ENCODE data around the gene ST6GAL2.

Gene ST6GAL2

DNA sequence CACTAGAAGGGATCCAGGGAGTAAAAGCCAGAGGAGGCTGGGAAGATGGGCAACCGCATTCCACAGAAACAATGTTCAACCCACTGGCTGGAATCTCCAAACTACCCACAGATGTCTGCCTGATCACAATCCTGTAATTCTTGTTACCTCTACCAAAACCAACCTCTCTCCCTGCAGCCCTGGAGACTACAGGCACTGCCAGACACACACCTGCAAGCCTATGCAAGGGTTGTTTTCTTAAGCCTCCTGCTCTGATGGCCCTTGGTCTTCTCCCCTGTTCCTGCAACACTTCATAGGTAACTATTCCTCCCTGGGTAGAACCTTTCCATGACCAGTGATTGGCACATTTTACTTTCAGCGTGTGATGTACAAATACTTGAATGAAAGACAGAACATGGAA lies 21.9 kb downstream of the ST6GAL2 start:
- DNase-seq (ENCODE audit: low spot score): no peak

DNA sequence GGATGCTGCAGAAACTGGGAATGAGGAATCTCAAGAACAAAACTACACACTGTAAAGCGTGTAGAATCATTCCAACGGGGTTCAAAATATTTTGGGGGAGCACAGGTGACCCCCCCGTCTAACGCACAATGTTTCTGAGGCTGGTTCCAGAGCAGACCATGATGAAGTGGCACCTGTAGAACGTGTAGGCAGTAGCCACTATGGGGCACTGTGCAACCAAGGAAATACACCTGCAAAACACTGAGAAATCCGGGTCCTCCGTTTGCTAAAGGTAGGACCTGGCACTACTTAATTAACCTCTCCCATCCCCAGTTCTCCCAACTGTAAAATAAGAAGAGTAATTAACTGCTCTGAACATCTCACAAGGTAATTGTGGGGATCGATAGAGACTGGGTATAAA lies 22.6 kb downstream of the ST6GAL2 start:
- DNase-seq (ENCODE audit: low spot score): no peak

DNA sequence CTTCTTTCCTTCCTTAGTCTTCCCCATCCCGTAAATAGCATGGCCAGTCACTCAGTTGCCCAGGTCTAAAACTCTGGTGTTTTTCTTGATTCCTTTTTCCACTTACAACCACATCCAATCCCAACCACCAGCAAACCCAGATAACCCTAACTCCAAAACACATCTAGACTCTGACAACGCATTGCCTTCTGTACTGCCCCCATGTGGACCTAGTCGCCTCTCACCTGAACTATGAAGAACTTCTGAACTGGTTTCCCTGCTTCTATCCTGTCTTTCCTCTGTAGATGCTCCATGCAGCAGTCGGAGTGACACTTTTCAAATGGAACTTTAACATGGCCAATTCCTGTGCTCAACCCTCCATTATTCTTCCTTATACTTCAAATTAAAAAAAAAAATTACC lies 26.5 kb downstream of the ST6GAL2 start:
- no peak for DNase-seq (ENCODE audit: low spot score)

DNA sequence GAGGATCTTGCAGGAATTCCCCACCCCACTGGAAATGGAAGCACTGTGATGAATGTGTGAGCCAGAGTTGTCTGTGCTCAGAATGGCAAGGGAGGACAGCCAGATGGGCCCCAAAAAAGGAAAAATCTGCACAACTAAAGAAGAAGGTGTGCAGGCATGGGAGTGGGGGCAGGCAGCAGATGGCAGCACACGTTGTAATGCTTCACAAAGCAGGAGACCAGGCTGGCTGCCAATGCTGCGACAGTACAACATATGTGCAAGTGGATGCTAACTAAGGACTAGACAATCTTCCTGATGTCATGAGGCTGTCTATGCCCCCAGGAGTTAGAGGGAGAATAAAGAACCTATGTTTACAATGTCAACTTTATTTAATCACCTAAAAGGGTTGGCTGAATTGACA lies 27.2 kb downstream of the ST6GAL2 start:
- no peak for DNase-seq (ENCODE audit: low spot score)

DNA sequence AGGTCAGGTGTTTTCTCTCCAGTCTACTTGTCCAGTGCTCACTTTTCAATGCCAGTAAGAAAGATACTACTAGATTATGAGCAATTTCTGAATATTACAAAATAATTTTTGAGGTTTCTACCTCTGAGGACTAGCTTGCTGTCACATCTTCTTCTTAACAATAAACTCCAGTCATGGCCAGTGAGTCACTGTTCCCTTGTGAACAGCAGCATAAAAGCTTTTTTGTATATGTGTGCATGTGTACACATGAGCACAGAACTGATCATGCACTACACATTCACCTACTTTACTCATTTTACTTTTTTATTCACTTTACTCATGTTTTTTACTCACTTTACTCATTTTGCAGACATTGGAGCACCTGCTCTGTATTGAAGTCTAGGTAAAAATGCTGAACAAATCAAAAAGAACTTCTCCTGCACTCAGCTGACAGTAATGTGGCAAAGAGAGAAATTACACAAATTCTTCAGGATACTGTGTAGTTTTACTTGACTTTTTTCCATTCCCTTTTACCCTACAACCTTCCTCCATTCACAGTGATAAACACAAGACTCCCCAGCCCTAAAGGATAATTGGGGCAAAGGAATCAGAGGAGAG lies 28.0 kb downstream of the ST6GAL2 start:
- DNase-seq (ENCODE audit: low spot score): no peak

DNA sequence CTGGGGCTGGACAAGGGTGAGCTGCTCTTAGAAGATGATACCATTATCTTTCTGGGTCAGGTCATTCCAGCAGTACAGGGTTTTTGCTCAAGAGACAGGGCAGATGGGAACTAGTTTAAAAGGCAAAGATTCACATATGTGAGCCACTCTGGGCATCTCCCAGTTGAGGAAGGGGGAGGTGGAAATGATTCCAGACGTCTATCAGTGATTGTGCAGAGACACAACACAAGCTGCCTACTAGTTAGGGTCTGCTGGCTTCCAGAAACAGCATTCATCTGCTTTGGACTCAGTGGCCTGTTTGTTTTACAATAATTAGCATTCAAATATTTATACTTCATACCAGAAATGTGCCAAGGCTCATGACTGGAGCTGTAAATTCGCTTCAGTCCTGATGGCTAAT lies 32.3 kb downstream of the ST6GAL2 start:
- no peak for DNase-seq (ENCODE audit: low spot score)

DNA sequence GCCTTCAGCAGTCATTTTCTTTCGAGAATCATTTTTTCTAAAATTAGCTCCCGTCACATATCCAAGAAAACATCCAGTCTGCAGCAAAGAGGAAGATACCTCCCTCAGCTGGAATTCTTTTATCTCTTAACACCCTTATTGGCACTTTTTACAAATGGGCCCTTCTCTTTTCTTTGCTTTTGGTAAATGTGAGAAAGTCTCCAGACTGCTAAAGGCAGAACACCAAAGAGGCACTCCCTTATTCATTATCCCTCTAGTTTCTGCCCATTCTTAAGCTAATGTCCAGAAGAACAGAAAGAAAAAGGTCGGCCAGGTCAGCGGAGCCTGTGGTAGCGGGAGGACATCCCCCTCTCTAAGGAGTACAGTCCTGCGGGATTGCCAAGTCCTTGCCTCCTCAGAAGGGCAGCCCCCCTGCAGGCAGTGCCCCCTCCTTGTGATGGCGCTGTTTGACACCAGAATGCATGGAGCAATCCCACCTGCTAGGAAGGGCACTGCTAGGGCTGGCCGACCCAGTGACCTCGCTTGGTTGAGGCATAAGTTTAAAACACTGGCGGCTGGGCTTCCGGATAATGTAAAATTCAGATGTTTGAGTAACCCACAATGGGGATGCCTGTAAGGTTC lies 34.0 kb downstream of the ST6GAL2 start:
- no peak for DNase-seq (ENCODE audit: low spot score)

DNA sequence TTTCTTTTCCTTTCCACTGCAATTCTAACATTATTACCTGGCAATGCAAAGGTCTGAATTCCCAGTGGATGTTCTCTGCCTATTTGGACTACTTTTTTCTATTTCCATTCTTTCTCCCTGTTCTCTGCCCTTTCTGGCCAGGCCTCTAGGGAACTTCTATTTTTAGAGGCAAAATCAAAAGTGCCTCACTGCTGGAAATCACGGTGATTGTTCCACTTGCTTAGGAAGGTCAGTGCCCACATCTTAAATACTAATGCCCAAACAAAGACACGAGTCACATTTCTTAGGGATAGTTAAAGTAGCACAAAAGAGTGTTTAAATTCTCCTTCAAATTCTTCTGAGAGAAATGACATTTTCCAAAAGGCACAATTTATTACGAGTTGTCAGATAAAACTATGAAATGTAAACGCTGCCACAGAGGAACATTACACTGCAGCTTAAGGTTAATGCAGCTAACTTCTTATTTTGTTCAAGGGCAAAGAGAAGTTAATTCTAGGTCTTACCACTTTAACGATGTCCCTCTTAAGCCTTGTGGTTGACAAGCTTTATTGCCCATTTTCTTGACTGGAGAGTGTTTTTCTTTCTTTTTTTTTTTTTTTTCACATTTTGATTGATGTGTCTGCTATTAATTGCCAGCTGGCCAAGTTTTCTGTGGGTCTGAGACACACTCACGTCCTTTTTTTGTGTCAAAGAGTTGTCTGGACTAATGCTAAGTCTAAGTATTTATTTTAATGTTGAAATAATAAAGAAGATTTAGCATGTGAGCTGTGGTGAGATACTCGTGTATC lies 34.7 kb downstream of the ST6GAL2 start:
- no peak for DNase-seq (ENCODE audit: low spot score)

DNA sequence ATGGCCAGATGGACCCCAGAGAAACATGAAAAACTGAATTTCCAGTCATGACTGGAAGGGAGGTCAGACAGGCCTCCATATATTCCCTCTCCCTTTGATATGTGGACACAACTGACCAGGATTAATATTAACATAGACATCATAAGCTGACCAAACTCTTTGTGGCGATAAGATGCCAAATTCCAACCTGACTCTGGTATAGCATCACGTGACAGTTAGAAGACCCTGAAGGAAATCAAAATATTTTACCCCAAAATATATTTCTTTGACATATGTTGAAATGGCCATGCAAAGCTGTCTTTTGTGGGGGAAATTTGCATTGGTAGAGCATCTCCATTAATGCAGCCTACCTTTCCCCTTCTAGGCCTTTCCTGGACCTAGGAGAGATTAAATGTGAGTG lies 36.7 kb downstream of the ST6GAL2 start:
- no peak for DNase-seq (ENCODE audit: low spot score)

DNA sequence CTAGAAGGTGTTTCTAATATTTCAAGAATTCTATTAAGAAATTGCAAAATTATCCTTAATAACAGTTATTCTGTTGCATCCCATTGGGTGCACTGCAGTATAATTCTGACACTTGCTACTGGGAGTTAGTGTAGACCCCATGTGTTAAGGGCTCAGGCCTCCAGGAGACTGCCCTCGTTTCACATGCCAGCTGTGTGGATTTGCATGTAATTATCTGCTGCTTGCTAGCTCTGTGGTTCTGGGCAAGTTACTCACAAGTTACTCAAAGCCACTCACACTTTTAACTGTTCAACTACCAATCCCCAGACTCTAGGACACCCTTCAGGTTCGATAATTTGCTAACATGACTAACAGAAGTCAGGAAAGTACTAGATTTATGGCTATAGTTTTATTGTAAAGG lies 38.6 kb downstream of the ST6GAL2 start:
- DNase-seq (ENCODE audit: low spot score): no peak

DNA sequence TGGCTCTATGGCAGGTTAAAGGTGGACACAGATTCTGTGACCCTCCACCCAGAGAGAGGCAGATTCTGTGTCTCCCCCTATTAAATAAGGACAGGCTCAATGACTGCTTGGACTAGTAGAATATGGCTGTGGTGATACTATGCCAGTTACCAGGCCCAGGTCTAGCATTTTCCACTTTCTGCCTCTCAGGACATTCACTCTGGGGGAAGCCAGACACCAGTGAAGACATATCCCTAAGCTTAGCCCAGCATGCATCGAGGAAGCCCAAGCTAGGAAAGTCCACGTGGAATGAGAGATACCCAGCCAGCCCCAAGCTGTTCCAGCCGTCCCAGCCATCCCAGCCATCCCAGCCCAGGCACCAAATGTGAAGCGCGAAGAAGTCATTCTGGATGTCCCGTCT lies 40.3 kb downstream of the ST6GAL2 start:
- no peak for DNase-seq (ENCODE audit: low spot score)

DNA sequence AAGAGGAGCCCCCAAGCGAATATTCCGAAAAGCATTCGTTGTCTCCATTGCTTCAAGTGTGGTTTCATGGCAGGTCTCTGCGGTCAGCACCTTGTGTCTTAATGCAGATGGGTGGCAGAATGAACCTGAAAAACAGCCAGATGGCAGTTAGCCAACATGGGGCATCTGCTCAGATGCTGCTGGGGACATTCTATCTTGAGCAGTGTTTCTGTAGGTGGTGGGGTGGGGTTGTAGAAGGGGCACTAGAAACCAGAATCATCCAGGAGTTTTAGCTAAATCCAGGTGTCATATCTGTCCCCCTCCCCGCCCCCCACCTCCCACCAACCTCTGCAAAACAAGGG lies 42.1 kb downstream of the ST6GAL2 start:
- DNase-seq (ENCODE audit: low spot score): no peak

DNA sequence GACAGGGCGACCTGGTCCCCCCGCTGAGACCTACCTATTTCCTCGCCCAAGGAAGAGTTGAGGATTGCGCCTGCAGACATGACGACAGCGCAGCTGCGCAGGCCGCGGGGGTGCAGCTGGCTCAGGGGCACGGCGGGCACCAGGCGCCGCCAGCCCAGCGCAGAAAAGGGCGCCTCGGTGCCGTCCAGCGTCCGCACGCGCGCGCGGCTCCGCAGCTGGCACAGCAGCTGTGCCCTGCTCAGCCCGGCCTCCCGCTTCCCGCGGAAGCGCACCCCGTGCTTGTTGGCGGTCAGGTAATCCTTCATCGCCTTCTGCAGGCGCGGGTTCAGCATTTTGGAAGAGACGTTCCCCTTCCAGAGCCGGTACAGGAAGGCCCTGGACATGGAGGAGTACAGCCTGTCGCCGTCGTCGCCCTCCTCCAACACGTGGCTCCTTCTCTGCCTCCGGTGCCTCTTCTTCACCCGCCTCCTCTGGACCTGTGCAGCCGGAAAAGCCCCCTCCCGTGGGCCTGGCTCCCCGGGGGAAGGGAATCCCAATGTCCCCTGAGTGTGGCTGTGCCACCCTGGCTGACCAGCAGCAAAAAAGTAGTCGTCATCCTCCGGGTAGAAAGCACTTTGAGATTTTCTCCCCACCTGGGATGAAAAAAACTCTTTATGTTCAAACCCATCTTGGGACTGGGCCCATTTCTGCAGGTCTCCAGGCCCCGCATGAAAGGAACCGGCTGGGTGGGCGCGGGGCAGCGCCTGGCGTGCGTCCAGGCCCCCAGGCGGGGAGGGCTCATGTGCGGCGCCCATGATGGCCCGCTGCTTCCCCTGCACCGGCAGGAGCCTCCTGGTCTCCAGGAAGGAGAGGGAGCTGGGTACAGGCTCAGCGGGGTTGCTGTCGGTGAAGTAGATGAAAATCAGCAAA lies 42.7 kb downstream of the ST6GAL2 start:
- DNase-seq (ENCODE audit: low spot score): no peak

DNA sequence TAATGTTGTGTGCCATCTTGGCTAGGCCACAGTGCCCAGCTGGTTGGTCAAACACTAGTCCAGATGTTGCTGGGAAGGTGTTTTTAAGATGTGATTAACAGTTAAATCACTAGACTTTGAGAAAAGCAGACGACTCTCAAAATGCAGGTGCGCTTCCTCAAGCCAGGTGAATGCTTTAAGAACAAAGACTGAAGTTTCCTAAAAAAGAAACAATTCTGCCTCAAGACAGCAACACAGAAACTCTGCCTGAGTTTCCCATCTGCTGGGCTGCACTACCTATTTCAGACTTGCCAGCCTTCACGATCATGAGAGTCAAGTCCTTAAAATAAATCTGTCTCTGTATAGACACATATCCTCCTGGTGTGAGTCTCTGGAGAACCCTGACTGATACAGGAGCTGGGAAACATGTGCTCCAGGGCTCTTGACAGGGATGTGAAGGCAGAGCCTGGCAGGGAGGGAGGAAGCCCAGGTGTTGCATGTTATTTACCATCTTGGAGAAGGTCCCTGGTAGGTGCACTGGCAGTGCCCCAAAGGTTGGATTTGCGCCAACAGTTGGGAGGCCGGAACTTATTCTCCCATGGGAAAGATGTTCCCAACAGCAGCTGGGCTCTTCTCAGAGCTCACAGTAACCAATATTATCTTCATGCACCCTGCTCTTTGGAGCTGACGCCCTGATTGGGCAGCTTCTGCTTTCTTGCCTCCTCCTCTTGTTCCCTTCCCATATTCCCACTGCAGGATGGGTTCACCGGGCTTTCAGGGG lies 43.9 kb downstream of the ST6GAL2 start:
- no peak for DNase-seq (ENCODE audit: low spot score)

DNA sequence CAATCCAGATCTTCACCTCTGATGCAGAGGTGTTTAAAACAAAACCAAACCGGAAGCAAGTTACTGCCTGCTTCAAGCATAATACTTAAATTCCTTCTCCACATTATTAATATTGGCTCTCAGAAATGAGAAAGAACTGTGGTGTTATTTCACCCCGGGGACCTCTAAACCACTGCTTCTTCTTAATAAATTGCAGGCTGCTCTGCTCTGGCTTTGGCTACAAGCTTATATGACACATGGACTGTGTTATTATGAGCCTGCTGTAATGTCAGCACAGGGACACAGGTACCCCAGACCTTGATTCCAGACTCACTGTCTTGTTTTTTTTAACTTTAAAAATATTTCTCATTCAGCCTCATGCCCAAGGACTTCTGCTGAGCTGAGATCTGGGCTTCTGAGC lies 45.1 kb downstream of the ST6GAL2 start:
- DNase-seq (ENCODE audit: low spot score): no peak

DNA sequence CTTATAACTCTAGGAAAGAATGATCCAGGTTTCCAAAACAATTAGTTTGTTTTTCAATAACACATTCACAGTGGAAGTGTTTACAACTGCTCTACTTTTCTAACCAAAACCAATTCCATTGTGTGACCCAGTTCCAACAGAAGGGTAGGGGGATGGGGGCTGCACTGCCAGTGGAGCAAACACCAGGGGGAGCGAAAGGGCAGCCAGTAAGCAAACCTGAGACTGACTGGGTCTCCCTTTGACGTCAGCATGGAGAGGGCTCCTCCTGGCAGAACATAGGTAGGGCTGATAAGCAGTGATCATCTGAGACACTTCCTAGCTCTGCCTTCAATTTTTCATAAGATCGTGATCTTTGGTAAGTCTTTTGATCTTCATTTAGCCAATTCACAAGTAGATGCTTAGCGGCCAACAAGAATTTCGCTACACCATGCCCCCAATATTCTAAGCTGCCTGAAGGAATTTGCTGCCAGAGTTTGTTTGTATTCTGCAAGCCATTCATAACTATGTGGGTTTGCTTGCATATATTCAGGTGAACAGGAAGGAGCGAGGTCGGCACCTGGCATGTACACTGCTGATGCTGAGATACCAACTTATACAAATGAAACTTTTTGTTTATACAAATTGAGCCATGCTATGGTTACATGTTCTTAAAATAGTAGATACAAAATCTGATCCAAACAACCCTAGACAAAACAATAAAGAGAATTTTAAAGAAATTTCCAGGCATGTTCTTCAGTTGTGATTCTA lies 45.9 kb downstream of the ST6GAL2 start:
- DNase-seq (ENCODE audit: low spot score): no peak

DNA sequence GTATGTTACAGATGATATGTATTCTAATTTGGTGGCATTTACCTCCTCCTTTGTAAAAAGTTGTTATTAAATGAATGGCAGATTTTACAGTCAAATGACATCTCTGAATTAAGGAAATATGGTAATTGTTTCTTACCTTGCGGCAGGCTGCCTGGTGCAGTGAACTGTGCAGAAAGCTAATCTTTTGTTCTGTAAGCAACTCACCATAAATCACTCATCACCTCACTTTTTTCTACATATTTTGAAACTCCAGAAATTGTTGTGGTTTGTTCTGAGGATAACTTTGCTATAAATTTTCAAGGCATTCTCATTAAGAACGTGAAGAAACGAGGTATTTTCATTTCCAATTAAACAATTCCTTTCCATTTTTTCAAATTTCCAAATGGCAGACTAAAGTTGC lies 52.7 kb downstream of the ST6GAL2 start:
- no peak for DNase-seq (ENCODE audit: low spot score)

DNA sequence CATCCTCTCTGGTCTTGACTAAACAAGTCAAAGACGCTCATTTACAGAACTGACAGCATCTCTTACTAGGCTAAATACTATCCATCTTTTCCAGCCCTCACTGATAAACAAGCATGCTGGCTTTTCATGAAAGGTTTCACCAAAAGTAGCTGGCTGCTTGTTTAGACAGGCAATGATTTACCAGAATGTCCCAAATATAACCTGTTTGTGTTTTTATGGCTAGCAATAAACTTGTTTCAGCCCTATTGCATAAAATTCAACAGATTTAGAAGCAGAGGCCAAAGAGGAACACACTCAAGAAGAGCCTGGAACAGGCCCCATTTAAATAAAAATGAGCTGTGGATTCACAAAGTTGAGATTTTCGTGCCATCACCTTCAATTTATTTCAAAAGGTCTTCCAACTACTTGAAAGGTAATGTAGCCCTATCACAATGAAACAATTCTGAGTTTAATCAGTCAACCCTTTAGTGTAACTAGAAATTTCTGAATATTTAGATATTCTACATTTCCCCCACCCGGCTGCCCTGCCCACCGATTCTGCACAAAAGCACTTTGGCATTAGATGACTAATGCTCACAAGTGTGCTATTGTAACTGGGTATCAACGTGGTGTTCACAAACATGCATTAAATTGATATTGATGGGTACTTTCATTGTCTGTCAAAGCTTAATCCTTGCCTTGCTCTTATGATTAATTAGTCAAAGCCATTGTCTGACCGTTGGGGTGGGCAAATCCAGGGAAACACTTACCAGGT lies 54.0 kb downstream of the ST6GAL2 start:
- no peak for DNase-seq (ENCODE audit: low spot score)

DNA sequence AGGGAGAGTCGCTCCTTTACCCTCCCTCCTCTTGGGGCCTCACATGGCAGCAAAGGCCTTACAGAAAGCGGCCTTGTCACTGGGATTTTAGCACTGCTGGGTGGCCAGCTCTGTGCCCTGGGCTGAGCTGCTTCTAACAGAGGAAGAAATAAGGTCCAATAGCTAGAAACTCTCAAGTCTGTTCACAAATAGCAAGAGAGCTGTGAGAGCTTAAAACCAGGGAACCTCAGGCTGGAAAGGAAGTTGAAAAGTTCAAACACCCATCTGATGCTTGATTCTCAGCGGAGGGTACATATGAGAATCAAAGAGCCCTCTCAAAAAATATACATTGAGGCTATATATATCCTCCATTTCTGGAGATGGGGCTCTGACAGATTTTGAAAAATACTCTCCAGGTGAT lies 54.7 kb downstream of the ST6GAL2 start:
- no peak for DNase-seq (ENCODE audit: low spot score)

DNA sequence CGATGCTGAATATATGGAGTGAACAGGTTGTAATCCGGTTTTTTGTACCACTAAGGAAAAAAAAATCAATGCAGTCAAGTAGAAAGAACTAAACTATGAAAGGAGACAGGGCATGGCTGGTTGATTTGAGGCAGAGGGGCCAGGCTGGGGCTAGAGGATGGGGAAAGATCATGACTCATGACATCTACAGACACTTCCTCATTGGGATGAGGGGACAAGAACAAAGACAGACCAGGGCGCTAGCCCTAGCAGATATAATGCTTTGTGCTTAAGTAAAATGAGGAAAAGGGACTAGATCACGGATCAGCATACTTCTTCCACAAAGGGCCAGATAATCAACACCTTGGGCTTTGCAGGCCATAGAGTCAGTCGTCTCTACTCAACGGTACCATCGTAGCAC lies 55.8 kb downstream of the ST6GAL2 start:
- no peak for DNase-seq (ENCODE audit: low spot score)
